ENCODE results near the gene TBXAS1. TPM values are rescaled to one million over a fixed set of nuclear protein-coding genes. Genes with fewer than 3 reads are reported as not detected.

The TBXAS1 gene
- total RNA-seq, result 10 to 100 TPM; 19.6 to 20.9 TPM
- 22.3 to 84.7 reads per million in 2 donors for total RNA-seq

DNA sequence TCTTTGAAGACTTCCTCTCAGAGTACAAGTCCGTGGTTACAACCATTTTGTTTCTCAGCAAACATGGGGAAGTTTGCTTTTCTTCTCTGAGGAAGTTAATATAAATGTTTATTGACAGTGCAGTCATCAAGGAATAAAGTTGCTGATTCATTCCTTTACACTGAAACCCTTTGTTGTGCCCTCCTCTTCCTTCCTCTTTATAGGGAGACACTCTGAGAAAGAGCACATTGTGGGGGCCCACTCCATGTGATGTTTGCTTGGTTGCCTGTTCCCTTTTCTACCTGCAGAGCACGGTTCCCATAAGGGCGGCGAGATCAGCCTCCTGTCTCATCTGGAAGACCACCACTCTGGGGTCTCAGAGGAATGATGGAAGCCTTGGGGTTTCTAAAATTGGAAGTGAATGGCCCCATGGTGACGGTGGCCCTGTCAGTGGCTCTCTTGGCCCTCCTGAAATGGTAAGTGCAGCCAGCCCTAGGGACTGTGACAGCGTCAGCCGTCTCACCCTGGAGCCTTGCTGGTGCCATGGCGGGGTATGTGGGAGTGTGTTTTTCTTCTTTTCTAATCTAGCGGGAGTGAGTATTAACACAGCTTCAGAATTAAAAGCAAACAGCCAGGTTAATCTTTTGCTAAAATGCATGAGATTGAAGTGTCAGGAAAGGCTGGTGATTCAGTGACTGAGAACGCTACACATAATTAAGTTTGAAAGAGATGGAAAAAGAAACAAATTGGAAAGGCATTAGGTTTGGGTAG, at the start of gene TBXAS1:
TSS of gene TBXAS1 (plus strand) at position 240 of the 750 bp plus-strand sequence. CDS start at position 367, 127 bp downstream.
- peak within 1 kb of the TSS; percentile 97 for H3K27ac Mint-ChIP-seq
- H3K36me3 Mint-ChIP-seq (ENCODE audit: low read depth), result no peaks in the 10 kb centered on the region
- peak in 1 of 3 donors; percentile 5 for DNase-seq

DNA sequence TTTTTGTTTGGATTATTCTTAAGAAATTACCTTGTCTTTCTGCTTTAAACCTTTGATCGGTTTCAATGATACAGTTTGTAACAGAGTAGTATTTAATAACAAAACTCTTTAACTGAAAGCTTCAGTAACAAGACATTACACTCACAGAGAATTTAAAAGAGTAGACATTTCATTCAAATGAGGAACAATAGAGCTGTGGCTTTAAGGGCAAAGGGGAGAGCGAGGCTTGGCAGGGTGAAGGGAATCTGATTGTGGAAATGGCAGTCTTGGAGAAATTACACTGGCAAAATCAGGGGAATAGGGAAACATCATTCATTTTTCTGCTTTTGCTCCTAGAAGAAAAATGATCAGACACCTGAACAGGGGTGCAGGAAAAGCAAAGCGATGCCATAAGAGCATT, 46.1 kb upstream of the TBXAS1 start:
- no peak for DNase-seq
- H3K27ac Mint-ChIP-seq, result no peak overlapping the region
- H3K36me3 Mint-ChIP-seq (ENCODE audit: low read depth), result peaks cover 2% of the 10 kb centered on the region
- H3K4me3 Mint-ChIP-seq, result no peak overlapping the region
- H3K9me3 ChIP-seq (ENCODE audit: control insufficient read depth, low read length, poor library complexity, severe bottlenecking), result no peaks in the 10 kb centered on the region
- peaks cover 16% of the 10 kb centered on the region for H3K4me1 Mint-ChIP-seq
- no peak for ATAC-seq
- H3K27me3 Mint-ChIP-seq, result peaks cover 21% of the 10 kb centered on the region

More for the DNA sequence above, at the start of gene TBXAS1:
- ATAC-seq, result peak; percentile 70
- Mint-ChIP-seq H3K4me3 (peak within 1 kb of the TSS; percentile 83), H3K4me1 (peaks cover 27% of the 10 kb centered on the region), H3K27me3 (peaks cover 5% of the 10 kb centered on the region)
- H3K9me3 ChIP-seq (ENCODE audit: control insufficient read depth, low read length, poor library complexity, severe bottlenecking), result no peaks in the 10 kb centered on the region

DNA sequence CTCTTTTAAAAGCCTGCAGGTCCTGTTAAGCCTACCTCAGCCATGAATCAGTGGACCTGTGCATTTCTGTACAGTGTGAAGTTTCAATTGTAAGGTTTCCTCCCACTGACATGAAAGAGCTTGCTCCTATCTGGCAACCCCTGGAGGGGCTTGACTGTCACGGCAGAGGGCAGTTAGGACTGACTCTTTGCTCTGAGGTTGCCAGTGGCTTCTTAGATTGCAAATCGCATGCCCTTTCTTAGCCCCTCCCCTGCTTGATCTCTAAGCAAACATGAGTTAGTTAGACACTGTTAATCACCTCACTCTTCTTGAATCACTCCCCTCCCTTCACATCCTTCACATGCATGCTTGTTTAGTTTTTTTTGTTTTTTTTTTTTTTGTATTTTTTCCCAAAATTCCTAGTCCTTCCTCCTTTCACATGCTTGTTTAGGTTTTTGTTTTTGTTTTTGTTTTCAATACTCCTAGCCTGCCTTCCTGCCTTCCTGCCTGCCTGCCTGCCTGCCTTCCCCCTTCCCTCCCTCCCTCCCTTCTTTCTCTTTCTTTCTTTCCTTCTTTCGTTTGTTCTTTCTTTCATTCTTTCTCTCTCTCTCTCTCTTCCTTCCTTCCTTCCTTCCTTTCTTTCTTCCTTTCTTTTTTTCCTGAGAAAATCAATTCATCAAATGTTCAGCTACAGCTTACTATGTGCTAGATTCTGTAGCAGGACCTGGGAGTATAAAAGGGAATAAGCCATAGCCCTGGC, 45.2 kb upstream of the TBXAS1 start:
- H3K4me3 Mint-ChIP-seq, result no peak overlapping the region
- no peak for DNase-seq
- H3K4me1 Mint-ChIP-seq, result peaks cover 13% of the 10 kb centered on the region
- no peak for ATAC-seq
- H3K27ac Mint-ChIP-seq, result no peak overlapping the region
- no peaks in the 10 kb centered on the region for H3K9me3 ChIP-seq (ENCODE audit: control insufficient read depth, low read length, poor library complexity, severe bottlenecking)
- H3K27me3 Mint-ChIP-seq, result peaks cover 26% of the 10 kb centered on the region
- H3K36me3 Mint-ChIP-seq (ENCODE audit: low read depth), result peaks cover 2% of the 10 kb centered on the region

DNA sequence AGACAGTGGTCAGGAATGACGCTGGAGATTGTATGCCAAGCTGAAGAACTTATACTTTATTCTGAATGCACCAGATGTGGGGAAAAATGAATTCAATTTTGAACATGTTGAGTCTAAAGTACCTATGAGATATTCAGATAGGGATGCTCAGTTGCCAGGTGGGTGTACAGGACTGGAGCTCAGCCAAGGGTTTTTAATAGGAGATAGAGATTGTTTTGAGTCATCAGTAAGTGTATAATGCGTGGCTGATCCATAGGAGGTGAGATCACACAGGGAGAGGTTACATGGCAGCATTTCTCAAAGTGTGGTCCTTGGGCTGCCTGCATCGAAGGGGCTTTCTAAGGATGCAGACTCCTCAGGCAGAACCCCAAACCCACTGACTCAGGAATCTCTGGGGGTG, 44.4 kb upstream of the TBXAS1 start:
- ATAC-seq (no peak), DNase-seq (no peak)
- Mint-ChIP-seq H3K27ac (no peak overlapping the region), H3K4me3 (no peak overlapping the region), H3K36me3 (ENCODE audit: low read depth) (peaks cover 2% of the 10 kb centered on the region), H3K4me1 (peaks cover 6% of the 10 kb centered on the region), H3K27me3 (peaks cover 20% of the 10 kb centered on the region)
- no peaks in the 10 kb centered on the region for H3K9me3 ChIP-seq (ENCODE audit: control insufficient read depth, low read length, poor library complexity, severe bottlenecking)

DNA sequence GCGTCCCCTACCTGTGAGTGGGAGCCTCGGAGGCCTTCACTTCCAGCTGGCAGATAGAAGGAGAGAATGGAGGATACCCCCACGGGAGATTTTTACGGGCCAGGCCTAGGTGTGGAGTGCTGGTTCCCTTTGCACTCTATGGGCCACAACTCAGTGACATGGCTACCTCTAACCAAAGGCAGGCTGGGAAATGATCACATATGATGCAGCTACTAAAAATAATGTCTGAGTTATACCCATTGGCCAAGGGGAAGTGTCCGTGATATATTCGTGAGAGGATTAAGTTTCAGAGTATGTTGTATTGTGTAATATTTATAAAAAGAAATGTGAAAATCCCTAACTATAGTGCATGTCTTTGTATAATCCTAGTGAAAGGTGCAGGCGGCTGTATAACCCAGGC, 37.7 kb upstream of the TBXAS1 start:
- Mint-ChIP-seq H3K4me1 (no peaks in the 10 kb centered on the region), H3K27ac (no peak overlapping the region), H3K36me3 (ENCODE audit: low read depth) (no peaks in the 10 kb centered on the region), H3K4me3 (no peak overlapping the region), H3K27me3 (peaks cover 9% of the 10 kb centered on the region)
- ATAC-seq (no peak), DNase-seq (no peak)
- H3K9me3 ChIP-seq (ENCODE audit: control insufficient read depth, low read length, poor library complexity, severe bottlenecking), result no peaks in the 10 kb centered on the region

DNA sequence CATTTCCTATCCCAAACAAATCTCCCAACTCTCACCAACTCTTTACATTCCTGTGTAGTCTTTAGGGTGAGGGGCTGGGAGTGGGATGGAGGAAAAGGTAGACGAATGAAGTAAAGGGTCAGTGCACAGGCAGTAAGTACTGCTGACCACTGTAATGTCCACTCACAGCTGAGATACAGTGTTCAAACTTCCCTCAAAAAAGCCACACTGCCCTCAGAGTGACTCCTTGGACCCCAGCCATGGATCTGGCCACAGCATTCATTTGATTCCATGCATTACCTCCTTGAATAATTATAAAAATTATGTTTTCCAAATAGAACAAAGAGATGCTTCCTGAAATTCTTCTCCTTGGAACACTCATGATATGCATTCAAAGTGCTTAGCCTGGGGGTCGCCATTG, 31.5 kb upstream of the TBXAS1 start:
- Mint-ChIP-seq H3K4me3 (no peak overlapping the region), H3K36me3 (ENCODE audit: low read depth) (peaks cover 11% of the 10 kb centered on the region), H3K27ac (no peak overlapping the region), H3K4me1 (peaks cover 8% of the 10 kb centered on the region), H3K27me3 (peaks cover under 1% of the 10 kb centered on the region)
- H3K9me3 ChIP-seq (ENCODE audit: control insufficient read depth, low read length, poor library complexity, severe bottlenecking), result no peaks in the 10 kb centered on the region
- DNase-seq (no peak), ATAC-seq (no peak)

DNA sequence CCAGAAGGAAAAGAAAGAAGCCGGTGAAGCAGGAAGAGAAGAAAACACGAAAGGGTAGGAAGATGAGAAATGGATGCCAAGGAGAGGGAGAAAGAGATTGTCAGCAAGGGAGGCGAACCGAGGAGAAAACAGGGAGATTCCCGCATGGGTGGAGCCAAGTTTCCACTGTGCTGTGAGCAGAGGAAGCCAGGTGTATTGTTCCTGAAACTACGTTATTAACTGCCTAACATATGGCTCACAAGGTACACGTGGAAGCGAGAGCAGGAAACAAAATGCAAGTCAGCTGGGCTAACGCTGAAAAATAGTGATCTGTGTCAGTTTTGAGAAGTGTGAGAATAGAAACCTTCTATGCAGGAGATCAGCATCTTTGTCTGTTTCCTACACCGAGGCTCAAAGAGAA, 30.8 kb upstream of the TBXAS1 start:
- no peaks in the 10 kb centered on the region for H3K9me3 ChIP-seq (ENCODE audit: control insufficient read depth, low read length, poor library complexity, severe bottlenecking)
- ATAC-seq (no peak), DNase-seq (no peak)
- no peak overlapping the region for H3K27ac Mint-ChIP-seq
- H3K4me1 Mint-ChIP-seq, result peaks cover 8% of the 10 kb centered on the region
- H3K36me3 Mint-ChIP-seq (ENCODE audit: low read depth), result peaks cover 14% of the 10 kb centered on the region
- H3K4me3 Mint-ChIP-seq, result no peak overlapping the region
- H3K27me3 Mint-ChIP-seq, result no peaks in the 10 kb centered on the region

DNA sequence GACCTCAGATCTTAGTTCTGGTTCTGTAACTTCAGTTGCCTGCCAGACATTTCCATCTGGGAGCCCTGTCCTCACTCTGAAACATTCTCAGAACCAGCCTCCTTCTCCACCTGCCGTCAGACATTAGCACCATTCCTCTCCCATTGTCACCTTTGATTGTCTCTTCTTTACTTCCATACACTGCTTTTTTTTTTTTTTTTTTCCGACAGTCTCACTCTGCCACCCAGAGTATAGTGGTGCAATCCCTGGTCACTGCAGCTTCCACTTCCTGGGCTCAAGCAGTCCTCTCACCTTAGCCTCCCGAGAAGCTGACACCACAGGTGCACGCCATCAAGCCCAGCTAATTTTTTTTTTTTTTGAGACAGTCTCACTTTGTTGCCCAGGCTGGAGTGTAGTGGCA, 30.2 kb upstream of the TBXAS1 start:
- Mint-ChIP-seq H3K36me3 (ENCODE audit: low read depth) (peaks cover 14% of the 10 kb centered on the region), H3K27ac (peak overlapping the region; percentile 21), H3K4me1 (peaks cover 8% of the 10 kb centered on the region), H3K27me3 (no peaks in the 10 kb centered on the region), H3K4me3 (no peak overlapping the region)
- ATAC-seq (no peak), DNase-seq (no peak)
- no peaks in the 10 kb centered on the region for H3K9me3 ChIP-seq (ENCODE audit: control insufficient read depth, low read length, poor library complexity, severe bottlenecking)

DNA sequence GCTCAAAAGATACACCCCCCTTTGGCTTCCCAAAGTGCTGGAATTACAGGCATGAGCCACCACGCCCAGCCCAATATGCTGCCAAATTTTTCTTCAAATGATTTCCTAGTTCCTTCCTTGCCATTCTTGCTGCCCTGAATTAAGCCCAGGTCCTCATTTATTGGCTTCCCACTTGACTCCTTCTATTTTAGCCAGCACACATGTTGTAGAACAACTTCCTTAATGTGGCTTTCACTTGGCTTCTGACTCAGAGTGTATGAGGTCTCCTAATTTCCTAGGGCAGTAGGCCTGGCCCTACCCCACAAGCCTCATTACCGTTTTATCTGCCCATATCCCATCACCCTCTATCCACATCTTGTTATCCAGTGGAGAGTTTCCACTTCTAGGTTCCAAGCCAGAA, 29.5 kb upstream of the TBXAS1 start:
- no peak for DNase-seq
- ATAC-seq, result no peak
- peak overlapping the region; percentile 21 for H3K27ac Mint-ChIP-seq
- peaks cover 8% of the 10 kb centered on the region for H3K4me1 Mint-ChIP-seq
- H3K4me3 Mint-ChIP-seq, result no peak overlapping the region
- no peaks in the 10 kb centered on the region for H3K27me3 Mint-ChIP-seq
- no peaks in the 10 kb centered on the region for H3K9me3 ChIP-seq (ENCODE audit: control insufficient read depth, low read length, poor library complexity, severe bottlenecking)
- H3K36me3 Mint-ChIP-seq (ENCODE audit: low read depth), result peaks cover 14% of the 10 kb centered on the region

DNA sequence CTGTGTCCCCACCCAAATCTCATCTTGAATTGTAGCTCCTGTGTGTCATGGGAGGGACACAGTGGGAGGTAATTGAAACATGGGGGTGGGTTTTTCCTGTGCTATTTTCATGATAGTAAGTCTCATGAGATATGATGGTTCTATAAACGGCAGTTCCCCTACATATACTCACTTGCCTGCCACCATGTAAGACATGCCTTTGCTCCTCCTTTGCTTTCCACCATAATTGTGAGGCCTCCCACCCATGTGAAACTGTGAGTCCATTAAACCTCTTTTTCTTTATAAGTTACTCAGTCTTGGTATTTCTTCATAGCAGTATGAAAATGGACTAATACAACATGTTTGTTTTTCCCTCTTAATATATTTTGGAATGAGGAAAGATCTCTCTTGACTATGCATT, 24.5 kb upstream of the TBXAS1 start:
- H3K9me3 ChIP-seq (ENCODE audit: control insufficient read depth, low read length, poor library complexity, severe bottlenecking), result no peaks in the 10 kb centered on the region
- Mint-ChIP-seq H3K27me3 (peaks cover 11% of the 10 kb centered on the region), H3K4me1 (no peaks in the 10 kb centered on the region), H3K27ac (no peak overlapping the region), H3K4me3 (no peak overlapping the region), H3K36me3 (ENCODE audit: low read depth) (peaks cover 16% of the 10 kb centered on the region)
- DNase-seq (no peak), ATAC-seq (no peak)

DNA sequence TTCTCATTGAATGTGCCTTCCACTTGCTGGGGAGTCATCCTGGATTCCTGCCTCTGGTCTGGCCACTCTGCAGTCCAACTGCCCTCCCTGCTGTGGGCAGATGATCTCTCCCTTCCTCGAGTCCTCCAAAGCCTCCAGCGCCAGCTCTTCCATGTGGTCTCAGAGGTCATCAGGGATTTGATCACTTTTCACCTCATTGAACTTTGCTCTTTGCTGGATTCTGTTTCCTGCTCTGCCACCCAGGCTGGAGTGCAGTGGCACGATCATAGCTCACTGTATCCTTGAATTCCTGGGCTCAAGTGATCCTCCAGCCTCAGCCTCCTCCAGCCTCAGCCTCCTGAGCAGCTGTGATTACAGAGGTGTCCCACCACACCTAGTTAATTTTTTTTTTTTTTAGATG, 22.1 kb upstream of the TBXAS1 start:
- peaks cover 6% of the 10 kb centered on the region for H3K36me3 Mint-ChIP-seq (ENCODE audit: low read depth)
- ATAC-seq, result no peak

DNA sequence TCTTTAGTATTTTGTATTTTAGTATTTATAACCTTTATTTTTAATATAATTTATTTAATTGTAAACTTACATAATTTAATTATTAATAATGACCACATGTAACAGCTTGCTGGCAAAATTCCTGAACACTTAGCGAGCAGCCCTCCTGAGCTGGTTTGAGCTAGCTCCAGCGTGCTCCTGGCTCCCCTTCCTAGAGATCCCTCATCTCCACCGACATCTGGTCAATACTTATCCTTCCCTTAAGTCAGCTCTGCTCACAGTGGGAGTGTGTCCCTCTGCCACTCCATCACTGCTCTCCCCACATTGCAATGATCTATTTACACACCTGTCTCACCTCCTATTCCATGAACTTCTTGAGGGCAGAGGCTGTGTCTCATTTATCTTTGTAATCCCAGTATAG, 20.6 kb upstream of the TBXAS1 start:
- ATAC-seq (no peak), DNase-seq (no peak)
- Mint-ChIP-seq H3K4me3 (no peak overlapping the region), H3K4me1 (peaks cover 2% of the 10 kb centered on the region), H3K27ac (no peak overlapping the region), H3K27me3 (peaks cover 11% of the 10 kb centered on the region), H3K36me3 (ENCODE audit: low read depth) (peaks cover 3% of the 10 kb centered on the region)
- H3K9me3 ChIP-seq (ENCODE audit: control insufficient read depth, low read length, poor library complexity, severe bottlenecking), result no peaks in the 10 kb centered on the region

More for the DNA sequence above, 22.1 kb upstream of the TBXAS1 start:
- Mint-ChIP-seq H3K4me3 (no peak overlapping the region), H3K27ac (no peak overlapping the region), H3K27me3 (peaks cover 11% of the 10 kb centered on the region), H3K4me1 (peaks cover under 1% of the 10 kb centered on the region)
- DNase-seq, result no peak
- no peaks in the 10 kb centered on the region for H3K9me3 ChIP-seq (ENCODE audit: control insufficient read depth, low read length, poor library complexity, severe bottlenecking)

DNA sequence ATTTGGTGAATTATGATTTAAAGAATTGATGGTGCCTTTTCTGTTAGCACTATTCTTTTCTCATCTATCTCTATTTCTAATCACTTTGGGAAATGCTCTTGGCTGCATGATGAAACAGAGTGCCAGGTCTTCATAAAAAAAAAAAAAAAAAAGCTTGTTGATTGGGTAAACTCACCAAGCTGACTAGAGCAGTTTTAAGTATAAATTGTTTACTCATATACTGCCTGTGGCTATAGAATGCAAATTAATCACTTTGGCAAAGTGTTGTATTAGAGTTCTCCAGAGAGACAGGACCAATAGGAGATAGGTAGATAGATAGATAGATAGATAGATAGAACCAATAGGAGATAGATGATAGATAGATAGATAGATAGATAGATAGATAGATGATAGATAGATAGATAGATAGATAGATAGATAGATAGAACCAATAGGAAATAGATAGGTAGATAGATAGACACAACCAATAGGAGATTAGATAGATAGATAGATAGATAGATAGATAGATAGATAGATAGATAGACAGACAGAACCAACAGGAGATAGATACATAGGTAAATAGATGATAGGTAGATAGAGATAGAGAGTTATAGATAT, 20.1 kb upstream of the TBXAS1 start:
- DNase-seq, result no peak
- H3K27ac Mint-ChIP-seq, result no peak overlapping the region

More for the DNA sequence above, 20.1 kb upstream of the TBXAS1 start:
- H3K27me3 Mint-ChIP-seq, result peaks cover 11% of the 10 kb centered on the region
- peaks cover 3% of the 10 kb centered on the region for H3K36me3 Mint-ChIP-seq (ENCODE audit: low read depth)
- H3K4me3 Mint-ChIP-seq, result no peak overlapping the region
- H3K9me3 ChIP-seq (ENCODE audit: control insufficient read depth, low read length, poor library complexity, severe bottlenecking), result no peaks in the 10 kb centered on the region
- no peak for ATAC-seq
- H3K4me1 Mint-ChIP-seq, result peaks cover 2% of the 10 kb centered on the region
